HepG2 (cell line): ENCODE data around the gene CBLN3. TPM values are rescaled to one million over a fixed set of nuclear protein-coding genes. Genes with fewer than 3 reads are reported as not detected.

Experiments used
- ATAC-seq: fragments of 200-7000 bp; cut with Tn5 transposase; 3 replicates; pipeline ENCODE4 v1.9.1; 2020; ENCODE audit warnings: mild to moderate bottlenecking, moderate library complexity
- BruUV-seq: library from RNA; stranded (reverse); fragments of 400-500 nt; replicated peaks from 2 replicates; lab custom pipeline; 2021; lab: Mats Ljungman, UMichigan
- CTCF ChIA-PET: fragments of 300-600 bp; formaldehyde crosslinking; extraction: SDS; loops from one replicate; lab custom pipeline; 2021; ENCODE audit warnings: low total read pairs, inconsistent platforms, low intra/inter-chr PET ratio; lab: Yijun Ruan, JAX
- POLR2A ChIA-PET: fragments of 350-600 bp; sonication (Branson Sonifier 250); formaldehyde crosslinking; loops from one replicate; lab custom pipeline; 2020; ENCODE audit warnings: antibody characterized with exemption, inconsistent platforms; lab: Yijun Ruan, JAX
- DNase-seq: peaks from one replicate; pipeline ENCODE4 v3.0.0-alpha.2; 2015; ENCODE audit warnings: low spot score
- FAIRE-seq: peaks from 3 replicates; lab custom pipeline; 2011; peaks lifted over from hg19 to GRCh38; lab: Jason Lieb, UNC
- H2AFZ ChIP-seq: one replicate; pipeline ENCODE4 v1.6.1; 2011; ENCODE audit warnings: low read length, inconsistent platforms
- H3K27ac ChIP-seq: fragments of 300-600 bp; 3 replicates; pipeline ENCODE4 v1.8.0; 2011; ENCODE audit warnings: mixed run types, mild to moderate bottlenecking, mixed read lengths, low read length, inconsistent platforms; ENCODE audit not compliant: insufficient read depth; ENCODE audit errors: extremely low read length
- H3K27me3 ChIP-seq, 2 experiments: fragments of 200-600 bp in 1 of 2; 2 replicates in 1 of 2; 3 replicates in 1 of 2; pipeline versions ENCODE4 v1.6.0 to v1.8.0; 2011; ENCODE audit warnings: low read length in 2 of 2, mild to moderate bottlenecking in 2 of 2, moderate library complexity in 2 of 2, inconsistent platforms in 1 of 2; ENCODE audit not compliant: insufficient read depth in 2 of 2, control insufficient read depth in 1 of 2
- H3K36me3 ChIP-seq, 2 experiments: fragments of 200-600 bp in 1 of 2; replicated peaks in 1 of 2; 2 replicates in 1 of 2; 3 replicates in 1 of 2; pipeline versions ENCODE4 v1.5.1 to v1.8.0; 2011; ENCODE audit warnings: low read length in 2 of 2, inconsistent platforms in 1 of 2; ENCODE audit not compliant: insufficient read depth in 2 of 2, control insufficient read depth in 1 of 2
- H3K4me1 ChIP-seq: 2 replicates; pipeline ENCODE4 v1.5.1; 2012; ENCODE audit warnings: low read length, inconsistent platforms; ENCODE audit not compliant: insufficient read depth
- H3K4me2 ChIP-seq: 2 replicates; pipeline ENCODE4 v1.6.0; 2011; ENCODE audit warnings: low read depth, low read length, inconsistent platforms
- H3K4me3 ChIP-seq, 3 experiments: fragments of 200-600 bp in 1 of 3; sonication (generic), shearing (Covaris generic) in 1 of 3; replicated peaks in 1 of 3; 2 replicates each; pipeline ENCODE4 v1.5.1; 2011 to 2016; ENCODE audit warnings: low read length in 3 of 3, inconsistent platforms in 2 of 3, low read depth in 2 of 3, mild to moderate bottlenecking in 2 of 3, control low read depth in 1 of 3, mixed read lengths in 1 of 3; ENCODE audit not compliant: insufficient read depth in 1 of 3
- H3K79me2 ChIP-seq: one replicate; pipeline ENCODE4 v1.6.1; 2011; ENCODE audit warnings: low read length, inconsistent platforms; ENCODE audit not compliant: insufficient read depth
- H3K9ac ChIP-seq: 2 replicates; pipeline ENCODE4 v1.6.0; 2011; ENCODE audit warnings: mild to moderate bottlenecking, low read depth, low read length, inconsistent platforms; ENCODE audit not compliant: insufficient read depth
- H3K9me3 ChIP-seq: 2 replicates; pipeline ENCODE4 v1.5.1; 2012; ENCODE audit warnings: mild to moderate bottlenecking, low read length
- H4K20me1 ChIP-seq: 2 replicates; pipeline ENCODE4 v1.6.0; 2011; ENCODE audit warnings: inconsistent platforms, mild to moderate bottlenecking, low read length, moderate library complexity; ENCODE audit not compliant: insufficient read depth
- FOXA1 ChIP-seq, 2 experiments: fragments of 450-650 bp in 1 of 2; sonication (generic) in 1 of 2; formaldehyde crosslinking in 1 of 2; IDR thresholded peaks; 2 replicates each; pipeline versions ENCODE4 v1.4.0 to v1.6.1; 2016 to 2020; ENCODE audit warnings: missing genetic modification reagents in 1 of 2
- MIER2 ChIP-seq: IDR thresholded peaks from 2 replicates; pipeline ENCODE4 v1.6.1; 2016; ENCODE audit warnings: missing biosample characterization, missing genetic modification reagents
- NAIF1 ChIP-seq: sonication (generic); formaldehyde crosslinking; IDR thresholded peaks from 2 replicates; pipeline ENCODE4 v1.5.0; 2020; ENCODE audit warnings: mild to moderate bottlenecking, missing genetic modification reagents, borderline replicate concordance
- PRDM15 ChIP-seq: sonication (generic); formaldehyde crosslinking; IDR thresholded peaks from 2 replicates; pipeline ENCODE4 v1.4.0; 2020; ENCODE audit warnings: missing genetic modification reagents
- ZFP36L1 ChIP-seq: sonication (generic); formaldehyde crosslinking; IDR thresholded peaks from 2 replicates; pipeline ENCODE4 v1.8.0; 2022; ENCODE audit warnings: mild to moderate bottlenecking, missing genetic modification reagents, moderate library complexity
- ZNF652 ChIP-seq: IDR thresholded peaks from 2 replicates; pipeline ENCODE4 v1.6.1; 2016; ENCODE audit warnings: low read depth, borderline replicate concordance
- WGBS: methylation state at CpG from one replicate; pipeline ENCODE4 v1.1.6; 2017; ENCODE audit warnings: low lambda C conversion rate; 5-methylcytosine and 5-hydroxymethylcytosine counted together
- in situ Hi-C: cut with HindIII; loops from 2 replicates; pipeline ENCODE4 v1.10.0; 2017; ENCODE audit warnings: low pct_unique_long_range_greater_than_20kb; ENCODE audit not compliant: extremely low pct_ligation_motif_present
- intact Hi-C: fragments of 100-400 bp; cut with micrococcal nuclease; formaldehyde crosslinking; loops from one replicate; pipeline ENCODE4 v1.10.0; 2022; ENCODE audit not compliant: unreplicated experiment
- polyA plus RNA-seq, 8 experiments: library from polyadenylated mRNA; depleted of rRNA in 3 of 8; stranded (reverse) in 7 of 8; unstranded in 1 of 8; fragments of >200 nt; fragmentation: Illumina TruSeq in 4 of 8; extraction: Trizol in 4 of 8; gene quantifications; 2 replicates each; pipeline versions ENCODE4 v1.2.1 to v1.2.3, GENCODE V29; 2011 to 2016; ENCODE audit warnings: low read depth in 4 of 8, missing spikeins in 1 of 8, mixed read lengths in 1 of 8; ENCODE audit not compliant: insufficient read depth in 1 of 8
- total RNA-seq, 5 experiments: library from RNA; depleted of rRNA; stranded (reverse); fragments of >200 nt; fragmentation: Illumina TruSeq; extraction: Trizol; gene quantifications; 2 replicates each; pipeline ENCODE4 v1.2.3, GENCODE V29; 2016; ENCODE audit warnings: low read depth in 1 of 5

The CBLN3 gene
- total and polyA plus RNA-seq, 2 of the 13 experiments (the other 11 are each of a cell fraction or from before 2014, with no cell fraction given) = 0.66 to 0.98 TPM

- FAIRE-seq (no peak), ATAC-seq (peak; percentile 4), DNase-seq (no peak)
- H3K9ac ChIP-seq = no peak overlapping the region
- H3K9me3 ChIP-seq = no peaks in the 10 kb centered on the region
- peaks cover 15 to 62% of the 10 kb centered on the region in 2 experiments for H3K27me3 ChIP-seq
- in situ Hi-C loops (no loop called here), intact Hi-C loops (loop anchor here (2.0 kb wide), 1 partner anchor 33 kb away; no protein-coding TSS in a partner anchor)
- H2AFZ ChIP-seq = peak overlapping the region; percentile 0
- WGBS = 6% methylated on average over 7 of the region's 7 CpGs
- no peaks in the 10 kb centered on the region for H3K79me2 ChIP-seq
- H3K36me3 ChIP-seq = no peaks in the 10 kb centered on the region
- peak overlapping the region; percentile 12 to 74 (median 62); a peak in 4 of 6 replicates for H3K4me3 ChIP-seq
- no TSS peak for BruUV-seq
- TF ChIP-seq PRDM15 (CRISPR knock-in tag) (peak; percentile 89), NAIF1 (CRISPR knock-in tag) (no peak), MIER2 (CRISPR knock-in tag) (no peak), ZNF652 (CRISPR knock-in tag) (peak; percentile 91), ZFP36L1 (CRISPR knock-in tag) (no peak), FOXA1 (IDR thresholded peaks at IDR 0.05) (no peak), FOXA1 (CRISPR knock-in tag; IDR thresholded peaks at IDR 0.05) (no peak)
- H3K27ac ChIP-seq = no peak overlapping the region
- peak overlapping the region; percentile 83 for H3K4me2 ChIP-seq
- CTCF ChIA-PET = no interaction called here
- H3K4me1 ChIP-seq = peaks cover 43% of the 10 kb centered on the region
- no peaks in the 10 kb centered on the region for H4K20me1 ChIP-seq
- POLR2A ChIA-PET = interaction anchor here (0.6 to 3.3 kb wide), 7 partner anchors 11 to 33 kb away, joined by 3 to 17 read pairs (median 3); partner anchors contain the start of genes CBLN3 and KHNYN
Observed at GRCh38 chr14:24398293-24398652, 31.2 kb downstream of the CBLN3 start.
